Mesendoderm (in vitro differentiated cells): ENCODE measurements around the gene EXOC7.

Experiments used
- DNase-seq: peaks from one replicate; pipeline ENCODE4 v3.0.0; 2013
- H2AK5ac ChIP-seq: 2 replicates; pipeline ENCODE4 v1.6.1; 2013; ENCODE audit warnings: low read length, inconsistent platforms
- H2BK120ac ChIP-seq: 2 replicates; pipeline ENCODE4 v1.6.1; 2013; ENCODE audit warnings: low read depth, mild to moderate bottlenecking, low read length, moderate library complexity, mixed read lengths
- H2BK15ac ChIP-seq: replicated peaks from 2 replicates; pipeline ENCODE4 v1.6.1; 2013; ENCODE audit warnings: low read depth, mild to moderate bottlenecking, moderate library complexity
- H2BK5ac ChIP-seq: 2 replicates; pipeline ENCODE4 v1.6.1; 2013; ENCODE audit warnings: low read length, inconsistent platforms
- H3K18ac ChIP-seq: 2 replicates; pipeline ENCODE4 v1.6.1; 2013; ENCODE audit warnings: mild to moderate bottlenecking, low read length, mixed read lengths
- H3K23ac ChIP-seq: one replicate; pipeline ENCODE4 v1.6.1; 2013; ENCODE audit warnings: low read length
- H3K27ac ChIP-seq: 2 replicates; pipeline ENCODE4 v1.5.1; 2013; ENCODE audit warnings: low read depth, mild to moderate bottlenecking, inconsistent platforms, low read length, moderate library complexity
- H3K27me3 ChIP-seq: 2 replicates; pipeline ENCODE4 v1.6.1; 2013; ENCODE audit warnings: low read length, control low read depth, mild to moderate bottlenecking, inconsistent platforms; ENCODE audit not compliant: insufficient read depth, poor library complexity
- H3K36me3 ChIP-seq: 2 replicates; pipeline ENCODE4 v1.6.1; 2013; ENCODE audit warnings: low read length, inconsistent platforms; ENCODE audit not compliant: control insufficient read depth, insufficient read depth
- H3K4ac ChIP-seq: one replicate; pipeline ENCODE4 v1.6.1; 2013; ENCODE audit warnings: low read depth, mild to moderate bottlenecking, low read length, moderate library complexity
- H3K4me1 ChIP-seq: 2 replicates; pipeline ENCODE4 v1.6.1; 2013; ENCODE audit warnings: low read depth, low read length, inconsistent platforms; ENCODE audit not compliant: control insufficient read depth
- H3K4me2 ChIP-seq: 2 replicates; pipeline ENCODE4 v1.6.1; 2013; ENCODE audit warnings: low read length
- H3K4me3 ChIP-seq: 2 replicates; pipeline ENCODE4 v1.5.1; 2013; ENCODE audit warnings: mild to moderate bottlenecking, low read length
- H3K56ac ChIP-seq: one replicate; pipeline ENCODE4 v1.6.1; 2013; ENCODE audit warnings: low read length
- H3K79me1 ChIP-seq: 2 replicates; pipeline ENCODE4 v1.6.1; 2013; ENCODE audit warnings: low read length, inconsistent platforms
- H3K79me2 ChIP-seq: 2 replicates; pipeline ENCODE4 v1.6.1; 2013; ENCODE audit warnings: mild to moderate bottlenecking, low read length; ENCODE audit not compliant: control insufficient read depth, insufficient read depth
- H3K9ac ChIP-seq: 2 replicates; pipeline ENCODE4 v1.6.1; 2013; ENCODE audit warnings: low read length, inconsistent platforms
- H4K5ac ChIP-seq: one replicate; pipeline ENCODE4 v1.6.1; 2013; ENCODE audit warnings: low read length
- H4K8ac ChIP-seq: one replicate; pipeline ENCODE4 v1.6.1; 2013; ENCODE audit warnings: low read depth, mild to moderate bottlenecking, control low read depth, low read length, moderate library complexity
- WGBS: extraction: QIAGEN DNeasy Blood & Tissue Kit; methylation state at CpG from one replicate; pipeline ENCODE4 v1.1.7; 2013; ENCODE audit warnings: low lambda C conversion rate, missing lambda C conversion rate; ENCODE audit not compliant: insufficient coverage; ENCODE audit errors: extremely low coverage; 5-methylcytosine and 5-hydroxymethylcytosine counted together

EXOC7 gene

DNA sequence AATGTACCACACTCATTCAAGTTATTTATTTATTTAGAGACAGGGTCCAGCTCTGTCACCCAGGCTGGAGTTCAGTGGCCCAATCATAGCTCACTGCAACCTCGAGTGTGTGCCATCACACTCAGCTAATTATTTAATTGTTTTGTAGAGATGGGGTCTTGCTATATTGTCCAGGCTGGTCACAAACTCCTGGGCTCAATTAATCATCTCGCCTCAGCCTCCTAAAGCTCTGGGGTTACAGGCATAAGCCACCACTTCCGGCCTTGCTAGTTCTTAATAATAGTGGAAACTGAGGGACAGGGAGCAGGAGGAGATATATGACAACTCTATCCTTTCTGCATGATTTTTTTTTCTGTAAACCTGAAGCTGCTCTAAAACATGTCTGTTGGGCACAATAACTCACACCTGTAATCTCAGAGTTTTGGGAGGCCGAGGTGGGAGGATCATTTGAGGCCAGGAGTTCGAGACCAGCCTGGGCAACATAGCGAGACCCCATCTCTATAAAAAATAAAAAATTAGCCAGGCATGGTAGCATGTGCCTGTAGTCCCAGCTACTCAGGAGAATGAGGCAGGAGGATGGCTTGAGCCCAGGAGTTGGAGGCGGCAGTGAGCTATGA is 11.7 kb upstream of the EXOC7 start:
- Histone ChIP-seq H2BK15ac (no peak overlapping the region), H4K5ac (no peak overlapping the region), H2BK5ac (no peak overlapping the region), H3K27me3 (no peaks in the 10 kb centered on the region), H3K4me2 (no peak overlapping the region), H3K4me3 (no peak overlapping the region), H2AK5ac (no peak overlapping the region), H3K9ac (no peak overlapping the region), H3K79me1 (no peaks in the 10 kb centered on the region), H3K79me2 (no peaks in the 10 kb centered on the region), H4K8ac (no peak overlapping the region), H3K18ac (no peak overlapping the region), H3K4ac (no peak overlapping the region), H3K4me1 (no peaks in the 10 kb centered on the region), H2BK120ac (no peak overlapping the region), H3K27ac (no peak overlapping the region), H3K23ac (no peak overlapping the region), H3K56ac (no peak overlapping the region), H3K36me3 (no peaks in the 10 kb centered on the region)
- no CpG with 5 or more reads among the region's 7 CpGs for WGBS
- DNase-seq, result no peak

DNA sequence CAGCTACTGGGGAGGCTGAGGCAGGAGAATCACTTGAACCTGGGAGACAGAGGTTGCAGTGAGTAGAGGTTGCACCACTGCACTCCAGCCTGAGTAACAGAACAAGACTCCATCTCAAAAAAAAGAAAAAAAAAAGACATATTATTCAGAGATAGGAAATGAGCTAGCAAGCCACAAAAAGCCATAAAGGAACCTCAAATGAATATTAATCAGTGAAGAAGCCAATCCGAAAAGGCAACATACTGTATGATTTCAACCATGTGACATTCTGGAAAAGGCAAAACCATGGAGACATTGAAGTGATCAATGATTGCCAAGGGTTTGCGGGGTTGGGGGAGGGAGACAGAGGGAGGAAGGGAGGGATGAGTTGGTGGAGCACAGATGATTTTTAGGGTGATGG is 8.4 kb upstream of the EXOC7 start:
- no peak for DNase-seq
- Histone ChIP-seq H3K4me1 (no peaks in the 10 kb centered on the region), H3K23ac (no peak overlapping the region)

DNA sequence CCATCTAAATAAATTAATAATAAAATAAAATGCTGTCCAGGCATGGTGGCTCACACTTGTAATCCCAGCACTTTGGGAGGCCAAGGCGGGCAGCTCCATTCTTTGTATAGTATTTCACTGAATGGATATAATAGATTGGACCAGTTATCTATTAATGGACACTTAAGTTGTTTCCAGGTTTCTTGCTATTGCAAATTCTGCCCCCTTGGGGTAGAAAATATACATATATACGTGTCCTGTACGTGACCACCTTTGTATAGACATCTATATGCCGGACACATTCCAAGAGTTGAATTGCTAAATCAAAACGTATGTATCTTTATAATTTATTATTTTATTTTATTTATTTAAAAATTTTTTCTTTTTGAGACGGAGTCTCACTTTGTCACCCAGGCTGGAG is 3.9 kb upstream of the EXOC7 start:
- Histone ChIP-seq H3K4me3 (no peak overlapping the region), H2BK120ac (no peak overlapping the region), H3K36me3 (no peaks in the 10 kb centered on the region), H2BK15ac (no peak overlapping the region), H4K5ac (no peak overlapping the region), H3K79me2 (peaks cover 7% of the 10 kb centered on the region), H3K56ac (no peak overlapping the region), H3K4ac (no peak overlapping the region), H3K4me1 (peaks cover 2% of the 10 kb centered on the region), H3K9ac (no peak overlapping the region), H3K27ac (no peak overlapping the region), H4K8ac (no peak overlapping the region), H3K27me3 (no peaks in the 10 kb centered on the region), H3K79me1 (peaks cover 6% of the 10 kb centered on the region), H2BK5ac (no peak overlapping the region), H3K4me2 (no peak overlapping the region), H2AK5ac (no peak overlapping the region), H3K18ac (no peak overlapping the region), H3K23ac (no peak overlapping the region)
- no peak for DNase-seq
- no CpG with 5 or more reads among the region's 6 CpGs for WGBS

More for the DNA sequence above, 8.4 kb upstream of the EXOC7 start:
- H3K27me3 ChIP-seq, result no peaks in the 10 kb centered on the region
- H2BK15ac ChIP-seq, result no peak overlapping the region
- H2AK5ac ChIP-seq, result no peak overlapping the region
- H3K27ac ChIP-seq, result no peak overlapping the region
- H4K5ac ChIP-seq, result no peak overlapping the region
- H4K8ac ChIP-seq, result no peak overlapping the region
- no peak overlapping the region for H2BK120ac ChIP-seq
- no peak overlapping the region for H3K9ac ChIP-seq
- H3K79me2 ChIP-seq, result no peaks in the 10 kb centered on the region
- H3K4ac ChIP-seq, result no peak overlapping the region
- no peaks in the 10 kb centered on the region for H3K36me3 ChIP-seq
- no peak overlapping the region for H3K4me2 ChIP-seq
- no peak overlapping the region for H3K18ac ChIP-seq
- no peak overlapping the region for H3K4me3 ChIP-seq
- H3K56ac ChIP-seq, result no peak overlapping the region
- H3K79me1 ChIP-seq, result no peaks in the 10 kb centered on the region
- WGBS, result no CpG with 5 or more reads among the region's 2 CpGs
- no peak overlapping the region for H2BK5ac ChIP-seq

DNA sequence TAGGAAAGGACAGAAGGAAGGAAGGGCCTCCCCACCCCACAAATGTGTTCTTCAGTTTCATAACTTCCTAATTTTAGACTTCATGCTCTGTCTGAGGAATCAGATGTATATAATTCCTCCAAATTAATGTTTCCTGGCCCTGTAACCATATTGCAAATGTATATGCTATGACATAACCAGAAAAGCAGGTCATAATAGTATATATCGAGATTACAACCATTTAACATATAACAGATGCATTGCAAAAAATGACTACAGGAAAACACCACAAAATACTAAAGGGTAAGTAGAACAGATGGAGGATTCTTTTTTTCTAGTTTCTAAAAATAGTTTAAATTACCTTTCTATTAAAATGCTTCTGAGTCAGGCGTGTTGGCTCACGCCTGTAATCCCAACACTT is 3.1 kb upstream of the EXOC7 start:
- H3K4me3 ChIP-seq, result no peak overlapping the region
- H3K4me1 ChIP-seq, result peaks cover 2% of the 10 kb centered on the region
- peaks cover 10% of the 10 kb centered on the region for H3K79me2 ChIP-seq
- H3K27me3 ChIP-seq, result no peaks in the 10 kb centered on the region
- no peak overlapping the region for H3K27ac ChIP-seq
- H2AK5ac ChIP-seq, result no peak overlapping the region
- no CpG with 5 or more reads among the region's 3 CpGs for WGBS
- no peak for DNase-seq
- no peak overlapping the region for H2BK120ac ChIP-seq
- no peak overlapping the region for H4K8ac ChIP-seq
- peaks cover 10% of the 10 kb centered on the region for H3K79me1 ChIP-seq
- no peak overlapping the region for H4K5ac ChIP-seq
- no peak overlapping the region for H3K18ac ChIP-seq
- no peak overlapping the region for H3K56ac ChIP-seq
- no peak overlapping the region for H3K9ac ChIP-seq
- no peak overlapping the region for H2BK5ac ChIP-seq
- no peak overlapping the region for H2BK15ac ChIP-seq
- no peak overlapping the region for H3K23ac ChIP-seq
- H3K4me2 ChIP-seq, result no peak overlapping the region
- H3K36me3 ChIP-seq, result no peaks in the 10 kb centered on the region
- no peak overlapping the region for H3K4ac ChIP-seq

DNA sequence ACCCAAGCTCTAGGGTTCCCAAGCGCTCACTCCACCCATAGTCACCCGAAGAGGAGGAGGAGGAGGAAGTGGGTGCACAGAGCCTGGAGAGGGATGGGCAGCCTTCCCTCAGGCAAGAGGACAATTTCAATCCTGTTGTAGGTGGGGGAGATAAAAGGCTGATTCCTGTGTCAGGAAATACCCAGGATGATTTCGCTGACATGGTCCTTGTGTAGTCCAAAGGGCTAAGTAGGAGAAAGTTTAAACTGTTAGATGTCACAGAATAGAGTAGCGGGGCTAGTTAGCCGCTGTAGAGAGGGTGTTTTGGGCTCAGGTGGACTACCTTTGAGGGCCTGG is 1.3 kb upstream of the EXOC7 start:
- Histone ChIP-seq H3K18ac (no peak overlapping the region), H3K56ac (no peak overlapping the region), H2AK5ac (no peak overlapping the region), H4K5ac (no peak overlapping the region), H3K79me2 (peaks cover 10% of the 10 kb centered on the region), H2BK15ac (no peak overlapping the region), H3K23ac (no peak overlapping the region), H3K4me2 (no peak overlapping the region), H3K36me3 (peaks cover 2% of the 10 kb centered on the region), H2BK5ac (no peak overlapping the region), H3K4me1 (peaks cover 2% of the 10 kb centered on the region), H3K4ac (no peak overlapping the region), H4K8ac (no peak overlapping the region), H3K27ac (no peak overlapping the region), H2BK120ac (no peak overlapping the region), H3K4me3 (no peak overlapping the region), H3K27me3 (no peaks in the 10 kb centered on the region), H3K79me1 (peaks cover 10% of the 10 kb centered on the region), H3K9ac (no peak overlapping the region)
- DNase-seq, result no peak
- WGBS, result no CpG with 5 or more reads among the region's 5 CpGs
